ENCODE results near the gene TMPRSS4.

GRCh38 chr11:118091690-118092089 is 14.8 kb downstream of the TMPRSS4 start:
- TF ChIP-seq CTCF (IDR thresholded peaks at IDR 0.05) = no peak
- TF ChIP-seq POLR2A (IDR thresholded peaks at IDR 0.05) = no peak
